AG10803 (cell line): ENCODE measurements around the gene FSTL5.

ENCODE experiments used
- DNase-seq: peaks from one replicate; pipeline ENCODE4 v3.0.0; 2010; ENCODE audit warnings: low read depth
- H3K4me3 ChIP-seq: 2 replicates; pipeline ENCODE4 v1.5.1; 2011; ENCODE audit warnings: mild to moderate bottlenecking, low read length, control low read depth
- TF ChIP-seq, protein P1 (sequence below): conservative IDR thresholded peaks from 2 replicates; pipeline ENCODE4 v1.5.1; 2011; ENCODE audit warnings: mild to moderate bottlenecking, low read length, control low read depth, inconsistent platforms

FSTL5 gene

DNA sequence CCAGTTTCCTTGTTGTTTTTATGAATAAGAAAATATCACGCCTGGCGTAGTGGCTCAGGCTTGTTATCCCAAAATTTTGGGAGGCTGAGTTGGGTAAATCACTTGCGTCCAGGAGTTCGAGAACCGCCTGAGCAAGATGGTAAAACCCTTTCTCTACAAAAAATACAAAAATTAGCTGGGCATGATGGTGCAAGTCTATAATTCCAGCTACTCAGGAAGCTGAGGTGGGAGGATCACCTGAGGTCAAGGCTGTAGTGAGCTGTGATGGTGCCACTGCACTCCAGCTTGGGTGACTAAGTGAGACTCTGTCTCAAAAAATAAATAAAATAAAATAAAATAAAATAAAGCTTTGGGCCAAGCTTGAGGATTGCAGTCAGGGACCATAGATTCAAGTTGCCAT is 827.2 kb downstream of the FSTL5 start:
- TF ChIP-seq, protein P1, sequence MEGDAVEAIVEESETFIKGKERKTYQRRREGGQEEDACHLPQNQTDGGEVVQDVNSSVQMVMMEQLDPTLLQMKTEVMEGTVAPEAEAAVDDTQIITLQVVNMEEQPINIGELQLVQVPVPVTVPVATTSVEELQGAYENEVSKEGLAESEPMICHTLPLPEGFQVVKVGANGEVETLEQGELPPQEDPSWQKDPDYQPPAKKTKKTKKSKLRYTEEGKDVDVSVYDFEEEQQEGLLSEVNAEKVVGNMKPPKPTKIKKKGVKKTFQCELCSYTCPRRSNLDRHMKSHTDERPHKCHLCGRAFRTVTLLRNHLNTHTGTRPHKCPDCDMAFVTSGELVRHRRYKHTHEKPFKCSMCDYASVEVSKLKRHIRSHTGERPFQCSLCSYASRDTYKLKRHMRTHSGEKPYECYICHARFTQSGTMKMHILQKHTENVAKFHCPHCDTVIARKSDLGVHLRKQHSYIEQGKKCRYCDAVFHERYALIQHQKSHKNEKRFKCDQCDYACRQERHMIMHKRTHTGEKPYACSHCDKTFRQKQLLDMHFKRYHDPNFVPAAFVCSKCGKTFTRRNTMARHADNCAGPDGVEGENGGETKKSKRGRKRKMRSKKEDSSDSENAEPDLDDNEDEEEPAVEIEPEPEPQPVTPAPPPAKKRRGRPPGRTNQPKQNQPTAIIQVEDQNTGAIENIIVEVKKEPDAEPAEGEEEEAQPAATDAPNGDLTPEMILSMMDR = no peak
- no peak overlapping the region for H3K4me3 ChIP-seq
- no peak for DNase-seq

- H3K4me3 ChIP-seq = no peak overlapping the region
- DNase-seq = peak; percentile 2
- TF ChIP-seq, protein P1 = no peak
Observed at GRCh38 chr4:161336016-161336530, 827.7 kb downstream of the FSTL5 start.
